ENCODE data around the gene ADNP2.

DNA sequence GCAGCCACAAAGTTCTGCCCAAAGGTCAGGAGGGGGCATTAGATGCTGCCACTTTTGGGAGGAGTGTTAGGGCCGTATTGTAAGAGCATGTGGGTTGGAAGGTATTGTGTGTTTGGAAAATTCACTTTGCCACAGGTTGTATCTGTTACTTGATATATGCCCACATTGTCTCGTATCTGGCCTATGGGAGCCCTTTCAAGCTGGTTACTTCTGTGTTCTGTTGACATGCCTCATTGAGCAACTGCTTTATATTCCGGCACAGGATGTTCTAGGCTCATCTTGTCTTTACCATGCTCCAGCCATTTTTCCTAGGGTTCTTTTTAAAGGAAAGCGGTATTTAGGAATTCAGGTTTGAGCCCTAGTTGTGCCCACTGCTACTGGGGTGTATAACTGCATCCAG lies 6.0 kb downstream of the ADNP2 start:
- TF ChIP-seq CTCF (conservative IDR thresholded peaks at IDR 0.05; ENCODE audit: low read depth, low read length), result no peak
- no peak for TF ChIP-seq EZH2phosphoT487 (IDR thresholded peaks at IDR 0.05; ENCODE audit: borderline replicate concordance, low read length)
